ENCODE data around the gene VAV3. TPM values are rescaled to one million over a fixed set of nuclear protein-coding genes. Genes with fewer than 3 reads are reported as not detected.
"Not testable (repeated sequence)": the region's sequence is repeated elsewhere in the genome, so short reads cannot be mapped to it uniquely, and the experiment has no call there.

VAV3 gene
- total RNA-seq, 4 donors from 2014 or later, result 1.9 to 5.8 (median 3.0) TPM

GRCh38 chr1:107739651-107740050 is 225.3 kb downstream of the VAV3 start:
- no peaks in the 10 kb centered on the region for H3K27me3 ChIP-seq
- H3K4me1 ChIP-seq, result peaks cover 0 to 23% (median 10%) of the 10 kb centered on the region in 4 donors
- H3K4me3 ChIP-seq, result no peak overlapping the region
- intact Hi-C loops (cut with DNase I), result loop anchor here (10.0 kb wide), 1 partner anchor 205 kb away; no protein-coding TSS in a partner anchor
- H3K27ac ChIP-seq (replicated peaks in 1 of 4), result no peak overlapping the region
- TF ChIP-seq POLR2AphosphoS5 (IDR thresholded peaks at IDR 0.05) (no peak), EP300 (IDR thresholded peaks at IDR 0.05) (no peak), POLR2A (IDR thresholded peaks at IDR 0.05; ENCODE audit: low read depth) (no peak), CTCF (IDR thresholded peaks at IDR 0.05) (no peak)
- H3K9me3 ChIP-seq, result no peaks in the 10 kb centered on the region
- no peak for DNase-seq (ENCODE audit: extremely low spot score)
- H3K36me3 ChIP-seq, result no peaks in the 10 kb centered on the region
- WGBS, result 82% methylated on average over 2 of the region's 2 CpGs

GRCh38 chr1:107739201-107739600 is 225.8 kb downstream of the VAV3 start:
- TF ChIP-seq POLR2AphosphoS5 (IDR thresholded peaks at IDR 0.05) (no peak), POLR2A (IDR thresholded peaks at IDR 0.05; ENCODE audit: low read depth) (no peak), CTCF (IDR thresholded peaks at IDR 0.05) (no peak), EP300 (IDR thresholded peaks at IDR 0.05) (no peak)
- Histone ChIP-seq H3K9me3 (no peaks in the 10 kb centered on the region), H3K36me3 (no peaks in the 10 kb centered on the region), H3K27me3 (no peaks in the 10 kb centered on the region), H3K4me1 (peaks cover 0 to 20% (median 10%) of the 10 kb centered on the region in 4 donors), H3K27ac (replicated peaks in 1 of 4) (no peak overlapping the region), H3K4me3 (no peak overlapping the region)
- WGBS, result 62% methylated on average over 4 of the region's 4 CpGs
- DNase-seq (ENCODE audit: extremely low spot score), result no peak
- intact Hi-C loops (cut with DNase I), result no loop called here

- H3K27ac ChIP-seq (replicated peaks in 1 of 4); H3K9me3 ChIP-seq; H3K27me3 ChIP-seq; H3K4me3 ChIP-seq; intact Hi-C loops (cut with DNase I); DNase-seq (ENCODE audit: extremely low spot score); H3K4me1 ChIP-seq; H3K36me3 ChIP-seq: not testable (repeated sequence)
- WGBS, result 91% methylated on average over 7 of the region's 7 CpGs
Measured at GRCh38 chr1:107733401-107733800, 231.6 kb downstream of the VAV3 start.

- Histone ChIP-seq H3K27me3 (no peaks in the 10 kb centered on the region), H3K9me3 (no peaks in the 10 kb centered on the region), H3K4me1 (peaks cover 0 to 7% (median 3%) of the 10 kb centered on the region in 4 donors), H3K36me3 (no peaks in the 10 kb centered on the region), H3K27ac (replicated peaks in 1 of 4) (no peak overlapping the region), H3K4me3 (no peak overlapping the region)
- WGBS, result 89% methylated on average over 2 of the region's 2 CpGs
- DNase-seq (ENCODE audit: extremely low spot score), result no peak
- intact Hi-C loops (cut with DNase I), result no loop called here
- TF ChIP-seq POLR2A (IDR thresholded peaks at IDR 0.05; ENCODE audit: low read depth), result no peak
- TF ChIP-seq EP300 (IDR thresholded peaks at IDR 0.05), result no peak
- TF ChIP-seq POLR2AphosphoS5 (IDR thresholded peaks at IDR 0.05), result no peak
- TF ChIP-seq CTCF (IDR thresholded peaks at IDR 0.05), result no peak
Measured at GRCh38 chr1:107727866-107728265, 237.1 kb downstream of the VAV3 start.

GRCh38 chr1:107726860-107727259 is 238.1 kb downstream of the VAV3 start:
- Histone ChIP-seq H3K27me3 (no peaks in the 10 kb centered on the region), H3K4me3 (no peak overlapping the region), H3K4me1 (peaks cover 0 to 7% (median 3%) of the 10 kb centered on the region in 4 donors), H3K27ac (replicated peaks in 1 of 4) (no peak overlapping the region), H3K9me3 (no peaks in the 10 kb centered on the region), H3K36me3 (no peaks in the 10 kb centered on the region)
- no peak for TF ChIP-seq POLR2A (IDR thresholded peaks at IDR 0.05; ENCODE audit: low read depth)
- no peak for TF ChIP-seq CTCF (IDR thresholded peaks at IDR 0.05)
- no peak for TF ChIP-seq POLR2AphosphoS5 (IDR thresholded peaks at IDR 0.05)
- no peak for TF ChIP-seq EP300 (IDR thresholded peaks at IDR 0.05)
- intact Hi-C loops (cut with DNase I), result no loop called here
- DNase-seq (ENCODE audit: extremely low spot score), result no peak
- 75% methylated on average over 2 of the region's 2 CpGs for WGBS
